CD4-positive, CD25-positive, alpha-beta regulatory T cell (primary cell): Measurements from ENCODE around the gene FAM89B. TPM values are rescaled to one million over a fixed set of nuclear protein-coding genes. Genes with fewer than 3 reads are reported as not detected.

Source experiments
- ATAC-seq, 2 donors: fragments of 150-1000 bp; cut with Tn5 transposase; one replicate each; pipeline ENCODE4 v1.10.0; 2021; ENCODE audit warnings: low read depth in 2 of 2, moderate number of reproducible peaks in 2 of 2, moderate library complexity in 1 of 2
- DNase-seq, 3 donors: peaks; one replicate each; pipeline versions ENCODE4 v3.0.0 to v3.0.0-alpha.2; 2012 to 2022; ENCODE audit warnings: mixed read lengths in 1 of 3
- H3K27ac ChIP-seq: one replicate; pipeline ENCODE4 v1.7.0; 2013; ENCODE audit warnings: mild to moderate bottlenecking, low read length; ENCODE audit not compliant: insufficient read depth, poor library complexity, severe bottlenecking
- H3K27me3 ChIP-seq: one replicate; pipeline ENCODE4 v1.7.0; 2013; ENCODE audit warnings: low read length; ENCODE audit not compliant: control insufficient read depth, insufficient read depth
- H3K36me3 ChIP-seq: one replicate; pipeline ENCODE4 v1.7.0; 2013; ENCODE audit warnings: mild to moderate bottlenecking, low read length, moderate library complexity; ENCODE audit not compliant: control insufficient read depth, insufficient read depth
- H3K4me1 ChIP-seq: 2 replicates; pipeline ENCODE4 v1.7.0; 2013; ENCODE audit warnings: mild to moderate bottlenecking, low read length; ENCODE audit not compliant: insufficient read depth, control insufficient read depth, poor library complexity, severe bottlenecking
- H3K4me3 ChIP-seq: one replicate; pipeline ENCODE4 v1.7.0; 2013; ENCODE audit warnings: low read depth, mild to moderate bottlenecking, low read length, moderate library complexity
- H3K9me3 ChIP-seq, 2 experiments: 1 replicate in 1 of 2; 2 replicates in 1 of 2; pipeline ENCODE4 v1.7.0; 2013; ENCODE audit warnings: low read length in 2 of 2, mild to moderate bottlenecking in 1 of 2, moderate library complexity in 1 of 2; ENCODE audit not compliant: control insufficient read depth in 2 of 2
- H3K27ac Mint-ChIP-seq, 3 donors: one replicate each; pipeline ENCODE4 v1.8.0; 2020 to 2022; ENCODE audit warnings: mild to moderate bottlenecking in 3 of 3, mixed read lengths in 3 of 3, moderate library complexity in 2 of 3
- H3K27me3 Mint-ChIP-seq: one replicate; pipeline ENCODE4 v1.8.0; 2022; ENCODE audit warnings: mild to moderate bottlenecking, mixed read lengths
- H3K36me3 Mint-ChIP-seq: one replicate; pipeline ENCODE4 v1.8.0; 2020; ENCODE audit warnings: mixed read lengths
- H3K4me1 Mint-ChIP-seq, 4 donors: one replicate each; pipeline ENCODE4 v1.8.0; 2020 to 2022; ENCODE audit warnings: mixed read lengths in 4 of 4, mild to moderate bottlenecking in 1 of 4
- H3K4me3 Mint-ChIP-seq, 4 donors: one replicate each; pipeline ENCODE4 v1.8.0; 2020 to 2022; ENCODE audit warnings: mild to moderate bottlenecking in 4 of 4, mixed read lengths in 4 of 4, moderate library complexity in 3 of 4
- H3K9me3 Mint-ChIP-seq, 7 donors: one replicate each; pipeline ENCODE4 v1.8.0; 2020 to 2022; ENCODE audit warnings: mixed read lengths in 7 of 7, mild to moderate bottlenecking in 3 of 7, moderate library complexity in 2 of 7
- polyA plus RNA-seq, 4 donors: library from polyadenylated mRNA; unstranded; fragments of 300-500 nt; fragmentation: Illumina TruSeq; gene quantifications; one replicate each; pipeline ENCODE4 v1.2.3, GENCODE V29; 2021
- total RNA-seq: library from RNA; stranded (reverse); gene quantifications from one replicate; pipeline ENCODE4 v1.2.3, GENCODE V29; 2022

The FAM89B gene
- total and polyA plus RNA-seq, 5 donors from 2014 or later = 49.4 to 158 (median 100) TPM

GRCh38 chr11:65609665-65610064 is 37.3 kb downstream of the FAM89B start:
- peaks cover 36% of the 10 kb centered on the region for H3K4me1 ChIP-seq
- ATAC-seq (no peak), DNase-seq (no peak)
- H3K27me3 ChIP-seq = no peaks in the 10 kb centered on the region
- Mint-ChIP-seq H3K27me3 (no peaks in the 10 kb centered on the region), H3K4me1 (peaks cover 0 to 48% (median 26%) of the 10 kb centered on the region in 4 donors), H3K36me3 (peaks cover 4% of the 10 kb centered on the region), H3K27ac (peak overlapping the region; percentile 63 to 85 (median 85)), H3K4me3 (peak overlapping the region in 3 of 4 donors; percentile 64 to 88 (median 86)), H3K9me3 (no peaks in the 10 kb centered on the region)
- no peaks in the 10 kb centered on the region for H3K9me3 ChIP-seq
- no peak overlapping the region for H3K27ac ChIP-seq
- no peak overlapping the region for H3K4me3 ChIP-seq
- H3K36me3 ChIP-seq = peaks cover 36% of the 10 kb centered on the region

DNA sequence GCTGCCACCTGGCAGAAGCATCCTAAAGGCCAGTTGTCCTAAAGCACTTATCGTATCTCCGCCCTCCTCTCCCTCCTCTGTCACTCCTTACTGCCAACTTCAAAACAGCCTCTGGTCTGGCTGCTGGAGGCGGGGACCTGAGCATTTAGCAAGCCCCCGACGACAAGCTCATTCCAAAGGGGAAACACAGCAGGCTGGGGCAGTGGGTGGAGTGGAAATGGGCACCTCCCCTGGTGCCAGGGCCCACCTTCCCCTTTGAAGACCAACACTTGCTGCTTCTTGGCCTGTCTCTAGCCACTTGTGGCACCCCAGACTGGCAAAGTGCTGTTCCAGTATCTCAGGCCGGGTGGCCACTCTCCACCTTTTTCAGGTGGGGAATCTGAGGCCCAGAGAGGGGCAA is 38.1 kb downstream of the FAM89B start:
- Histone ChIP-seq H3K27ac (peak overlapping the region; percentile 96), H3K4me3 (no peak overlapping the region), H3K4me1 (peaks cover 36% of the 10 kb centered on the region), H3K9me3 (no peaks in the 10 kb centered on the region), H3K36me3 (peaks cover 29% of the 10 kb centered on the region), H3K27me3 (no peaks in the 10 kb centered on the region)
- H3K36me3 Mint-ChIP-seq = peaks cover 3% of the 10 kb centered on the region
- DNase-seq (no peak), ATAC-seq (no peak)
- no peaks in the 10 kb centered on the region for H3K27me3 Mint-ChIP-seq
- peak overlapping the region in 3 of 4 donors; percentile 8 to 86 (median 61) for H3K4me3 Mint-ChIP-seq
- peak overlapping the region; percentile 38 to 85 (median 85) for H3K27ac Mint-ChIP-seq
- H3K9me3 Mint-ChIP-seq = no peaks in the 10 kb centered on the region
- H3K4me1 Mint-ChIP-seq = peaks cover 0 to 51% (median 26%) of the 10 kb centered on the region in 4 donors

DNA sequence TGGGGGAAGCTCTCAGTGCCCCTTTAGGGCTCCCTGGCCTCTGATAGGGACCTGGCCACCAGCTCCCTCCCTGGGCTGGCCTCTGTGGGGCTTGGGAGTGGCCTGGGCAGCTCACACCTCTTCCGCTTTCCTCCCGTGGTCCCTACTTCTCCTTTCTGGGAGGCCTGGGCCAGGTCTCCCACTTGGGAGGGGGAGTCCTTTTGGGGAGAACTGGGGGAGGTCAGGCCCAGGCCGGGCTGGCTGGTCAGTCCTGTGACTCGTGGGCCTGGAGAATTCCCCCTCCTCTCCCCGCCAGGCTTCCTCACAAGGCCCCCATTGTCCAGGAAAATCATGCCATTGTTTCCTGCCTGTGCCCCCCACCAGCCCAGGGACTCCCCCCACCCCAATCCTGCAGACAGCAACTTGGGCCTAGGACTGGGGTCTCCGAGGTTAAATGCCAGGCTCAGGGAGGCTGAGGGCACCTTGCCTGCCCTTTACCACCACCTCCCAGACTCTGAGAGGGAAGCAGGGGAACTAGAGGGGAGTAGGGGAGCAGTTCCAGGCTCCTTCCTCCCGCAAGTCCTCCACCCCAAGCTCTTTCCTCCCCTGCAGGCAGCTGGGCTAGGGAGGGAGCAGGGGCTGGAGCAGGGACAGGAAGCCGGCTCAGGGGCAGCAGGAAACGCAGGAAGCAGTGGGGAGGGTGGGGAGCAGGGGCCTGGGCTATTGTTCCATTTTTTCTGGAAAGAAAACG is 38.9 kb downstream of the FAM89B start:
- no peaks in the 10 kb centered on the region for H3K9me3 ChIP-seq
- Mint-ChIP-seq H3K27me3 (no peaks in the 10 kb centered on the region), H3K4me3 (peak overlapping the region; percentile 44 to 98 (median 86)), H3K27ac (peak overlapping the region in 2 of 3 donors; percentile 20 to 85), H3K36me3 (no peaks in the 10 kb centered on the region), H3K4me1 (peaks cover 0 to 54% (median 26%) of the 10 kb centered on the region in 4 donors), H3K9me3 (no peaks in the 10 kb centered on the region)
- peak overlapping the region; percentile 96 for H3K27ac ChIP-seq
- DNase-seq (no peak), ATAC-seq (no peak)
- no peak overlapping the region for H3K4me3 ChIP-seq
- H3K36me3 ChIP-seq = peaks cover 21% of the 10 kb centered on the region
- no peaks in the 10 kb centered on the region for H3K27me3 ChIP-seq
- H3K4me1 ChIP-seq = peaks cover 41% of the 10 kb centered on the region

- peak overlapping the region; percentile 86 to 98 (median 91) for H3K4me3 Mint-ChIP-seq
- H3K9me3 ChIP-seq = no peaks in the 10 kb centered on the region
- peaks cover 20% of the 10 kb centered on the region for H3K36me3 ChIP-seq
- peaks cover 49% of the 10 kb centered on the region for H3K4me1 ChIP-seq
- H3K27me3 Mint-ChIP-seq = peaks cover 4% of the 10 kb centered on the region
- peak overlapping the region; percentile 96 for H3K27ac ChIP-seq
- ATAC-seq (no peak), DNase-seq (no peak)
- H3K27me3 ChIP-seq = no peaks in the 10 kb centered on the region
- H3K4me3 ChIP-seq = peak overlapping the region; percentile 31
- peaks cover 5% of the 10 kb centered on the region for H3K36me3 Mint-ChIP-seq
- no peaks in the 10 kb centered on the region for H3K9me3 Mint-ChIP-seq
- peaks cover 0 to 62% (median 33%) of the 10 kb centered on the region in 4 donors for H3K4me1 Mint-ChIP-seq
- H3K27ac Mint-ChIP-seq = peak overlapping the region; percentile 89 to 93 (median 92)
Observed at GRCh38 chr11:65611758-65612603, 39.6 kb downstream of the FAM89B start.

DNA sequence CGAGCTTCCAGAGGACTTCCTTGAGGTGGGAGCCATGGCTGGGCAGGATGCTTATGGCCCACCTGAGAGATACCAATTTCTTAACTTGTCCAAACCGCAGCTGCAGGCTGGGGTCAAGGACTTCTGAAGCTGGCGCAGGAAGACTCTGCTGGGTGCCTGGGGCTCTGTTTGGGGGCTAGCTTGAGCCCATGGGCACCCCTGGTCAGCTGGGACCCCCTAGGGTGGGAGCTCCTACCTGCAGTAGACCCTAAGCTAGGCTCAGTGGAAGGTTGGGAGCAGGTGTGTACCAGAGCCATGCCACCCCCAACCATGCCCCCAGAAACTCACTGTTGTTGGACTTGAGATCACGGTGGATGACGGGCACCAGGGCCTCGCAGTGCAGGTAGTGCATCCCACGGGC is 40.4 kb downstream of the FAM89B start:
- H3K27me3 ChIP-seq = no peaks in the 10 kb centered on the region
- Mint-ChIP-seq H3K4me3 (peak overlapping the region; percentile 86 to 98 (median 91)), H3K27me3 (peaks cover 4% of the 10 kb centered on the region), H3K9me3 (no peaks in the 10 kb centered on the region), H3K27ac (peak overlapping the region in 2 of 3 donors; percentile 89 to 92), H3K4me1 (peaks cover 0 to 69% (median 35%) of the 10 kb centered on the region in 4 donors), H3K36me3 (peaks cover 5% of the 10 kb centered on the region)
- H3K36me3 ChIP-seq = peaks cover 22% of the 10 kb centered on the region
- no peak for ATAC-seq
- H3K27ac ChIP-seq = peak overlapping the region; percentile 96
- H3K4me1 ChIP-seq = peaks cover 56% of the 10 kb centered on the region
- no peak for DNase-seq
- peak overlapping the region; percentile 31 for H3K4me3 ChIP-seq
- no peaks in the 10 kb centered on the region for H3K9me3 ChIP-seq

GRCh38 chr11:65613091-65613928 is 41.0 kb downstream of the FAM89B start:
- Mint-ChIP-seq H3K36me3 (peaks cover 5% of the 10 kb centered on the region), H3K9me3 (no peaks in the 10 kb centered on the region), H3K27ac (peak overlapping the region in 2 of 3 donors; percentile 75 to 89), H3K27me3 (peaks cover 4% of the 10 kb centered on the region), H3K4me3 (peak overlapping the region; percentile 86 to 98 (median 91)), H3K4me1 (peaks cover 0 to 69% (median 35%) of the 10 kb centered on the region in 4 donors)
- Histone ChIP-seq H3K4me3 (peak overlapping the region; percentile 98), H3K9me3 (no peaks in the 10 kb centered on the region), H3K27me3 (no peaks in the 10 kb centered on the region), H3K36me3 (peaks cover 21% of the 10 kb centered on the region), H3K4me1 (peaks cover 59% of the 10 kb centered on the region), H3K27ac (peak overlapping the region; percentile 96)
- ATAC-seq (no peak), DNase-seq (peak in 2 of 3 donors; percentile 14 to 26)
